ENCODE measurements around the gene OTOG.

The OTOG gene

DNA sequence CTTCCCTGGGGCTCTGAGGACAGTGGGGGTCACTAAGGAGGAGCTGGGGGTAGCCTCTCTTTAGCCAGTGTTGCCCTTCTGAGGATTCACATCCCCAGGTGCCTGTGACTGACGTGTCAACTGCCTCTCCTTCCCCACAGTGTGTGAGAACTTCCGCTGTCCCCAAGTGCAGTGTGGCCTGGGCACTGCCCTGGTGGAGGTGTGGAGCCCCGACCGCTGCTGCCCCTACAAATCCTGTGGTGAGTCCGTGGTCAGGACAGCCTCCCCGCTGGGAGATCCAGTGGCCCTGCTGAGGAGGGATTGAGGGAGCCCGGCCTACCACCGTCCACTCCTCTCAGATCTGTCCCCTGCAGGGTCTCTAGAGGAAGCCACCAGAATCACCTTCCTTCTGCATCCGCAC lies 91.3 kb downstream of the OTOG start:
- FAIRE-seq: no peak

DNA sequence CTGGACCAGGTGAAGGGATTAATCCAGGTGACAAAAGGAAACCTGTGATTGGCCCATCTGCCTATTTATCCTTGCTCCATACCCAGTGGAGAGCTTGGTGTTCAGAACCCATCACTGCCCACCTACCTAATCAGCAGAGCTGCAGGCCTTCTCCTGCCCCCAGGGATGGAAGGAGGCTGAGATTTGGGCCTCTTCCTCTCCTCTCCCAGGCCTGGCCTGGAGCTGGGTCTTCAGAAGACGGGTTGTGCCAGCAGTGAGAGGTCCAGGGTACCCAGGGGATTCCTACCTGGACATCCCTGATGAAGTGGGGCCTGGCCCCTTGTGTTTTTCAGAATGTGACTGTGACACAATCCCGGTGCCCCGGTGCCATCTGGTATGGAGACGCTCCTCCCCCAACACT lies 92.0 kb downstream of the OTOG start:
- TF ChIP-seq, protein P1, sequence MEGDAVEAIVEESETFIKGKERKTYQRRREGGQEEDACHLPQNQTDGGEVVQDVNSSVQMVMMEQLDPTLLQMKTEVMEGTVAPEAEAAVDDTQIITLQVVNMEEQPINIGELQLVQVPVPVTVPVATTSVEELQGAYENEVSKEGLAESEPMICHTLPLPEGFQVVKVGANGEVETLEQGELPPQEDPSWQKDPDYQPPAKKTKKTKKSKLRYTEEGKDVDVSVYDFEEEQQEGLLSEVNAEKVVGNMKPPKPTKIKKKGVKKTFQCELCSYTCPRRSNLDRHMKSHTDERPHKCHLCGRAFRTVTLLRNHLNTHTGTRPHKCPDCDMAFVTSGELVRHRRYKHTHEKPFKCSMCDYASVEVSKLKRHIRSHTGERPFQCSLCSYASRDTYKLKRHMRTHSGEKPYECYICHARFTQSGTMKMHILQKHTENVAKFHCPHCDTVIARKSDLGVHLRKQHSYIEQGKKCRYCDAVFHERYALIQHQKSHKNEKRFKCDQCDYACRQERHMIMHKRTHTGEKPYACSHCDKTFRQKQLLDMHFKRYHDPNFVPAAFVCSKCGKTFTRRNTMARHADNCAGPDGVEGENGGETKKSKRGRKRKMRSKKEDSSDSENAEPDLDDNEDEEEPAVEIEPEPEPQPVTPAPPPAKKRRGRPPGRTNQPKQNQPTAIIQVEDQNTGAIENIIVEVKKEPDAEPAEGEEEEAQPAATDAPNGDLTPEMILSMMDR (IDR thresholded peaks at IDR 0.05; ENCODE audit: insufficient read depth, missing control alignments): no peak
- FAIRE-seq: no peak

More for the DNA sequence above, 91.3 kb downstream of the OTOG start:
- TF ChIP-seq, protein P1 (IDR thresholded peaks at IDR 0.05; ENCODE audit: insufficient read depth, missing control alignments): no peak
- DNase-seq (ENCODE audit: insufficient read length, low spot score): no peak

DNA sequence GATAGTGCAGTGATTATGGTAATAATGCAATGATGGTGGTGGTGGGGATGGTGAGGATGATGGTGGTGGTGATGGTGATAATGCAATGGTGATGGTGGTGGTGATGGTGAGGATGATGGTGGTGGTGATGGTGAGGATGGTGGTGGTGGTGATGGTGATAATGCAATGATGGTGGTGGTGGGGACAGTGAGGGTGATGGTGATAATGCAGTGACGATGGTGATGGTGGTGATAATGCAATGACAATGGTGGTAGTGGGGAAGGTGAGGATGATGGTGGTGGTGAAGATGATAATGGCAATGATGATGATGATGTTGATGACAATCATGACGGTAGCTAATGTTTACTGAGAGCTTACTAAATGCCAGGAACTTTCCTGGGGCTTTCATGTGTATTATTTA lies 92.7 kb downstream of the OTOG start:
- FAIRE-seq (no peak), DNase-seq (ENCODE audit: insufficient read length, low spot score) (no peak)
- TF ChIP-seq, protein P1 (IDR thresholded peaks at IDR 0.05; ENCODE audit: insufficient read depth, missing control alignments): no peak

More for the DNA sequence above, 92.0 kb downstream of the OTOG start:
- DNase-seq (ENCODE audit: insufficient read length, low spot score): no peak

DNA sequence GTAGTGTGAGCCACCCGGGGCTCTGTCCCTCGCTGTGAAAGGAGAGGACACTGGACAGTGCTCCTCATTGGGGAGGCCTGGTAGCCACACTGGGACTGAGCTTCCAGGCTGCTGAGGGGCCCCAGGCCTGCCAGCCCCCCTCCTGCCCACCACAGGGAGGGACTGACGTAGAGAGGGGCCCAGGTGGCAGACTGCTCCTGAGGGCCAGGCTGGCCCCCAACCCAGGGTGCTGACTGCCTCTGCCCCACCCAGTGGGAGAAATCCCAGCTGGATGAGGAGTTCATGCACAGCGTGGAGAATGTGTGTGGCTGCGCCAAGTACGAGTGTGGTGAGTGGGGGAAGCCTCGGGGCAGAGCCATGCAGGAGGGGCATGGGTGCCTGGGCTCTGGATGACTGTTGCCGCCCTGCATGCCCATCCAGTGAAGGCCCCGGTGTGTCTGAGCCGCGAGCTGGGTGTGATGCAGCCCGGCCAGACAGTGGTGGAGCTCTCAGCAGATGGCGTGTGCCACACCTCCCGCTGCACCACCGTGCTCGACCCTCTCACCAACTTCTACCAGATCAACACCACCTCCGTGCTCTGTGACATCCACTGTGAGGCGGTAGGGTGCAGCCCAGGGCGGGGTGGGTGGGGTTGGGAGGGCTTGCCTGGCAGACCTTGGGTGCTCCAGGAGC lies 93.6 kb downstream of the OTOG start:
- TF ChIP-seq, protein P1 (IDR thresholded peaks at IDR 0.05; ENCODE audit: insufficient read depth, missing control alignments): no peak
- DNase-seq (ENCODE audit: insufficient read length, low spot score) (no peak), FAIRE-seq (no peak)

DNA sequence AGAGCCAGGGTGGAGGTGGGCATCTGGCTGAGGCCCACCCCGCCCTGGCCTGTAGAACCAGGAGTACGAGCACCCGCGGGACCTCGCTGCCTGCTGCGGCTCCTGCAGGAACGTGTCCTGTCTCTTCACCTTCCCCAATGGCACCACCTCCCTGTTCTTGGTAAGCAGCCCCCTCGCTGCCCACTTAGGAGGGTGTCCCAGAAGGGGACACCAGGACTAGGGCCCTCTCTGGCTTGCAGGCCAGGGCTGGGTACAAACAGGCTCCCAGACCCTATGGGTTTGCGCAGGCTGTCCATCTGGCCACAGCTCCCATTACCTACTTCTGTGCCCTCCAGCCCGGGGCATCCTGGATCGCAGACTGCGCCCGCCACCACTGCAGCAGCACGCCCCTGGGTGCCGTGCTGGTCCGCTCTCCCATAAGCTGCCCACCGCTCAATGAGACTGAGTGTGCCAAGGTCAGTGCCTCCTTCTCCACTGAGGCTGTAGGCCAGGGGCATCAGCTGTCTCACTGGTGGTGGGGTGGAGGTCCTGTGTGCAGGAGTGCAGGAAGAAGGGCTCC lies 94.8 kb downstream of the OTOG start:
- FAIRE-seq: no peak

DNA sequence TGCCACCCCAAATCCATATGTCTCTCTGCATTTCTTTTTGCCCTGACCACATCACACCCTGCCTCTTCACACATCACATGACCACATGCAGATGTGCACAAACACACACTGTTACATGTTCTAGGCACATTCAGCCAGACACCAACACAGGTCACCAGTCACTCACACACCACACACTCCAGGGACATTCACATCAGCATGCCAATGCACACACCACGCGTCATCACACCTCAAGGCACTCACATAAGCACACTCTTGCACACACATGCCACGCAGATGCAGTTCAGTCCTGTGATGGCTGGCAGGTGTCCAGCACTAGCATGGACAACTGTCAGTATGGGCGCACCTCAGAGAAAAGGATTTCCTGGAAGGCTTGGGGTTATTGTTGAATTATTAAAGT lies 95.3 kb downstream of the OTOG start:
- no peak for DNase-seq (ENCODE audit: insufficient read length, low spot score)
- no peak for FAIRE-seq
- TF ChIP-seq, protein P1 (IDR thresholded peaks at IDR 0.05; ENCODE audit: insufficient read depth, missing control alignments): no peak

More for the DNA sequence above, 94.8 kb downstream of the OTOG start:
- DNase-seq (ENCODE audit: insufficient read length, low spot score): no peak
- TF ChIP-seq, protein P1 (IDR thresholded peaks at IDR 0.05; ENCODE audit: insufficient read depth, missing control alignments): no peak

DNA sequence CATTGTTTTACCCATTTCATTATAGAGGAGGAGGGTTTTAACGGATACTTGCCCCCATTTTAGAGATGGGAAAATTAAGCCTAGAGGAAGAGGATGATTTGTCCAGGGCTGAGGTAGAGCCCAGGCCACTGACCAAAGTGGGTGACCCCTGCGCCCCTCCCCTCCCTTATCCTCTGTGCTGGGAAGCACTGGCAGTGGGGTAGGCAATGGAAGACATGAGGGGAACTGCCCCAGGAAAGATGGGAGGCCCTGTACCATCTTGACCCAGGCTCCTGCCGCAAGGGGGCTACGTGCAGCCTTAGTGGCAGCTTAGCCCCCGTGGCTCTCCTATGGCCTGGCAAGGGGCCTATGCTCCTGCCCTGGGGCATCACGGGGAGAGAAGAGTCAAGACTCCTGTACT lies 95.9 kb downstream of the OTOG start:
- no peak for FAIRE-seq
- DNase-seq (ENCODE audit: insufficient read length, low spot score): no peak
- TF ChIP-seq, protein P1 (IDR thresholded peaks at IDR 0.05; ENCODE audit: insufficient read depth, missing control alignments): no peak

Data from D721Med (cell line).